NCI-H1694 (cell line): Measurements from ENCODE around the gene ARHGEF12.

ENCODE experiments used
- DNase-seq: peaks from one replicate; lab custom pipeline; 2025; lab: John Stamatoyannopoulos, UW

The ARHGEF12 gene

GRCh38 chr11:120430146-120430545 lies 93.9 kb downstream of the ARHGEF12 start:
- DNase-seq = no peak

DNA sequence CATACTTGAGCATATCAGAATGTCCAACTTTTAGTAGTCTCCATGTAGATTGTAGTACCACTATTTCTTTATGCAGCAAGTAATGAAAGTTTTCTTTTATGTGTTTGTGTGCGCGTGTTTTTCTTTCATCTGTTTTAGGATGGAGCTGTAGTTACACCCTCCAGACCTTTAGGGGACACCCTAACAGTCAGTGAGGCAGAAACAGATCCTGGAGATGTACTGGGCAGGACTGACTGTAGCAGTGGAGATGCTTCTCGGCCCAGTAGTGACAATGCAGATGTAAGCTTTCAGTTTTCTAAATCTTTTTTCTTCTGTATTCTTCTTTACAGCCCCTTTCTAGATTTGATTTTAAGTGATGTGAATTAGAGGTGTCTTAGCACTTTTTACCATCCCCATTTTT lies 95.4 kb downstream of the ARHGEF12 start:
- DNase-seq = no peak

DNA sequence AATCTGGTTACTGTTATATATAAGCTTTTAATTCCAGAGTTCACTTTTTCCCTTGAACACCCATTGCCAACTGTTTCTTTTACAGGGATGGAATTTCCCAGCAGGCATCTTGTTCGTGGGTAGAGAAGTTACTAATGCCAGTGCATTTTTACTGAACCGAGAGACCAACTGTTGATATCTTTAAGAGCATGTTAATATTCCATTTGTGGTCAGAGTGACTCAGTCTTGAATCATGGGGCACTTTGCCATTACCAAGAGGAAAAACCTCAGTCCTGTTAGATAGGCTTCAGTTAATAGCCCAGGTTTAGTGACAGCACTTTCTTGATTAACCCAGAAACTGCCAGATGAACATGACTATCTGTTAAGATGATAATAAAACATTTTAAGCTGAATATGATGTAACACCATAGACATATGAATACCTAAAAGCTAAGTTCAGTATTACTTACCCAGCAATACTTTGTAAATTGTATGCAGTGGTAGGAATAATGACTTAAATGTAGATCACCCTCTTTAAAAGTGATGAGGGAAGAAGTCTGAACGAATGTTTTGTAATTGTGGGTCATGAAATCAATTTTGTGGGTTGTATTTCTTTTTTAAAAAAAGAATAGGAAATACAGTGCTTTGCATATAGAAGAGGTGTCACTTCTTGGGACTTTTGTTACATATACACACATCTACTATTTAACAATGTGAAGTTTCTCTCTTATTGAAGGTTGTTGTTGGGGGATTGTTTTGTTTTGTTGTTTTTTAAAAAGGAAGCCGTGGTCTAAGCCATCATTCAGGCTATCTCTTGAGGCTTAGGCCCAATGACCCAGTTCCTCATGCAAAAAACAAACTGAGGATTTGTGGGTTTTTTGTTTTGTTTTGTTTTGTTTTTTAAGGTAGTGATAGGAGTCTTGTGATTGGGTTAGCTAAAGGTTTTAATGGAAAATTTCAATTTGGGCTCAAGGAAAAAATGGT lies 96.1 kb downstream of the ARHGEF12 start:
- DNase-seq = no peak

DNA sequence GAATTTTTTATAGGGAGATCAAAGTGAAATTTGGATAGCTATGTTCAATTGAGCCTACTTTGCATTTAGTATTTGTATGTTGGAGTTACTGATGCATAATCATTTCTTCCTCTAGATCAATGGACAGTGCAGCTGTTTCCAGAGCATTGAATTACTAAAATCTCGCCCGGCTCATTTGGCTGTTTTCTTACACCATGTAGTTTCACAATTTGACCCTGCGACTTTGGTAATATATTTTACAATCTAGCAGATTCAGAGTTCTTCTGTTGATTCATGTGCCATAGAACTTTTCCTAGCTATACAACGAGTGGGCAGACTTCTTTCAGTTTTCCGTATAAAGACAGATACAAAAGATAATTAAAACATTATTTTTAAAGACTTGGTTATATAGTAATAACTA lies 105.4 kb downstream of the ARHGEF12 start:
- DNase-seq = no peak

DNA sequence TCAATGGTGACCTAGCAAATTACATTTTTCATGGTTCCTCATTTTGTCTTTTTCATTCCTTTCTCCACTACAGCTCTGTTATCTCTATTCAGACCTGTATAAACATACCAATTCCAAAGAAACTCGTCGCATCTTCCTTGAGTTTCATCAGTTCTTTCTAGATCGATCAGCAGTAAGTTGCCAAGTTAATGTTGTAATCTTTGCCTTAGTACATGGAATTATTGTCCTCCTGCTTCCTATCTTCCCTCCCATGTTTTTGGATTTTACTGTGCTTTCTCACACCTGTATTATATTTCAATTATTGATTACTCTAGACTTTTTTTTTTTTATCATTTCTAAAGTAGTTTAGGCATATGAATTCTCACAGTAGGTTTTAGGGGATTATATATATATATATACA lies 105.8 kb downstream of the ARHGEF12 start:
- no peak for DNase-seq

DNA sequence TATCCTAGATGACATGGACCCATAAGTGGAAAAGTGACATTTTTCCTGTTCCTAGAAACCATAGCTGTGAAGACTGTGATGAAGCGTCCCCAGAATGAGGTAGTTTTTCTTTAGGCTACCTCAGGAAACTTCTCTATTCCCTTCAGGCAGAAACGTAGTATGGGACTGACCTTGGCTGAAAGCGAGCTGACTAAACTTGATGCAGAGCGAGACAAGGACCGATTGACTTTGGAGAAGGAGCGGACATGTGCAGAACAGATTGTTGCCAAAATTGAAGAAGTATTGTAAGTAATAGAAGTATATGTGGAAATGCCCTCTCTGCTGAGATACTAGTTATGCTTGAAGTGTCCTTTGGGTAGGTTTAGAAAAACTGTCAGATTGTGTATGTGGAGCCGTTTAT lies 110.6 kb downstream of the ARHGEF12 start:
- DNase-seq = no peak

- DNase-seq = no peak
Measured at GRCh38 chr11:120448240-120448639, 112.0 kb downstream of the ARHGEF12 start.

DNA sequence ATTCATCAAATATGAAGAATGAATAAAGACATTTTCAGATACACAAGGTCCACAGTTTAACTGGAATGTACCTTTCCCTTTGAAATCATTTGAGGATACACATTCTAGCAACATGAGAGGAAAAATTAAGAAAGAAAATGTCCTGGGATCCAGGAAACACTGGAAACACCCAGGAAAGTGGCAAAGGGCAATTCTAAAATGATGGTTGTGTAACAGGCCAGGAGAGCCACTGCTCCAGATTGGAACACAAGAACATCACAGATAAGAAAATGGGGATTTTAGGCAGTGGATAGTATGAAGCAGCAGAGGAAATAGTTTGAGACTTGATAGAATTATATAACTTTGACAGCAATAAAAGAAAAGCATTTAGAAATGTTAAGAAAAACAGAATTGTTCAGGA lies 119.3 kb downstream of the ARHGEF12 start:
- no peak for DNase-seq

- no peak for DNase-seq
Measured at GRCh38 chr11:120457996-120458395, 121.8 kb downstream of the ARHGEF12 start.

- no peak for DNase-seq
Measured at GRCh38 chr11:120462825-120463224, 126.6 kb downstream of the ARHGEF12 start.

DNA sequence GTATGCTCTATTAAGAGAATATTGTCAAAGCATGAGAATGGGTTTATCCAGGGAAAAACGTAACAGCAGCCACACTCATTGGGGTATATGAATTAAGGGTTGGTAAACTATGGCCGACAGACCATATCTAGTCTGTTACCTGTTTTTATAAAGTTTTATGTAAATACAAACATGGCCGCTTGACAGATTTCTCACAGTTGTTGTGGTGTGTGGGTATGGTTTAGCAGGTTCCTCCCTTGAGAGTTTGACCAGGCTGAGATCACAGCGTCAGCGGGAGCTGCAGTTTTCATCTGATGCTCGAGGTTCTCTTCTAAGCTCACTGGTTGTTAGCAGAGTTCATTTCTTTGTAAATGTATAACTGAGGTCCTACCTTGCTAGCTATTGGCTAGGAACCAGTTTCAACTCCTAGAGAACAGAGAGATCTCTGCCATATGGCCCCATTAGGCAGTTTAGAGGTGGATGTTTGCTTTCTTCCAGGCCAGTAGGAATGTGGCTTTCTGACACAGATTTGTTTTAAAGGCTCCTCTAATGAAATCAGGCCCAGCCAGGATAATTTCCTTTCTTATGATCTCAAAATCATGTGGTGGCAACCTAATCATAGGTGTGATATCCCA lies 129.8 kb downstream of the ARHGEF12 start:
- no peak for DNase-seq

GRCh38 chr11:120467627-120468026 lies 131.4 kb downstream of the ARHGEF12 start:
- no peak for DNase-seq

DNA sequence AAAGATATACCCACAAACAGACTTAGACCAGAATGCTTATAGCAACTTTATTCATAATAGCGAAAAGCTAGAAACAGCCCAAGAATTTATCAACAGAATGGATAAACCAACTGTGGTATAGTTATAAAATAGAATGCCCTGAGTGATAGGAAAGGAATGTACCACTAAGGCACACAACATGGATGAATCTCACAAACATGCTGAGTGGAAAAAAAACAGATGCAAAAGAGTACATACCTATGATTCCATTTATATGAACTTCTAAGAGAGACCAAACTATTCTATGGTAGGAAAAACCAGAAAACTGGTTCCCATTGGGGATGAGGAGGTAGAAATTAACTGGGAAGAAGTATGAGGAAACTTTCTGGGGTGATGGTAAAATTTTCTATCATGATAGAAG lies 134.9 kb downstream of the ARHGEF12 start:
- no peak for DNase-seq

DNA sequence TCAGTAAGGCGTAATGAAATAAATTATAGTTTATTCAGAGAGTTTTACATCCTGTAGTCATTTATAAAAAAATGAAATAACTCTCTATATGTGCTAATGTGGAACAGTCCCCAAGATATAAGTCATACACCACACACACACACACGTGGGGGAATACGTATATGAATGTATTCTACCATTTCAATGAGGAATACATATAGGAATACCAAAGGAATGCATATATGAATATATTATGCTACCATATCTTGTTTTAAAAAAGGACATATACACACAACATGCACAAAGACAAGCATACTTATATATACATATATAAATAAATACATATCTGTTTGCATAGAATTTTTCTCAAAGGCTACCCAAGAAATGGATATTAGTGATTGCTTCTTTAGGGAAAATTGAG lies 135.8 kb downstream of the ARHGEF12 start:
- DNase-seq = no peak

GRCh38 chr11:120473503-120473902 lies 137.3 kb downstream of the ARHGEF12 start:
- no peak for DNase-seq

DNA sequence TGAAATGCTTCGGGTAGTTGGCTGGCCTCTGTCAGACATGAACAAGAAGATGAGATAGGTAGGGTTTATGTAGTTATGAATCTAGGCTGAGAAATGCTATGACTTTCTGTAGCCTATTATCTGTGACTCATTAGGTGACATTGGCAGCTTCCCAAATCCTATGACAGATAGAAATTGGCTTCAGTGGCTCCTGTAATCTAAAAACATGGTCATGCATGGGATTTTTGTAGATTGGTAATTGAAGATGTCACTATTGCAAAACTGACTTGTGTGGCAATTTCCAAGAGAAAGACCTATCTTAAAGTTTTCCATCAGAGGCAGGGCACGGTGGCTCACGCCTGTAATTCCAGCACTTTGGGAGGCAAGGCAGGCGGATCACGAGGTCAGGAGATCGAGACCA lies 145.9 kb downstream of the ARHGEF12 start:
- DNase-seq = no peak

DNA sequence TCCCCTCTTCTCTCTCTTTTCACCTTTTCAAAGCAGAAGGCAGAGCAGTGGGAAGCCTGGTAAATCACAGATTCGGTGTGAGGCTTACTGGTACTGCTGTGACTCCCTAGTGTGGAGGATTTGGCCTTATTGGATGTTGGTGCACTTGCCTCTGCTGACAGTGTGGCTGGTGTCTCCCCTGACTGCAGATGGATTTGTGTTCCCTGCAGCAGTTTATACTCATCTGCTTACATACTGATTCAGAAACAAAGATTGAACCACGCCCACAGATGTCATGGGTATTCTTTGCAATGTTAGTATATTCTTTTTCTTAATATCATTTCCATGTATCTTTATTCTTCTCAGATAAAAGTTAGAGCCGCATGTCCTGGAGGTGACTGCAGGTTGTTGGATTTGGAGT lies 148.5 kb downstream of the ARHGEF12 start:
- DNase-seq = no peak

DNA sequence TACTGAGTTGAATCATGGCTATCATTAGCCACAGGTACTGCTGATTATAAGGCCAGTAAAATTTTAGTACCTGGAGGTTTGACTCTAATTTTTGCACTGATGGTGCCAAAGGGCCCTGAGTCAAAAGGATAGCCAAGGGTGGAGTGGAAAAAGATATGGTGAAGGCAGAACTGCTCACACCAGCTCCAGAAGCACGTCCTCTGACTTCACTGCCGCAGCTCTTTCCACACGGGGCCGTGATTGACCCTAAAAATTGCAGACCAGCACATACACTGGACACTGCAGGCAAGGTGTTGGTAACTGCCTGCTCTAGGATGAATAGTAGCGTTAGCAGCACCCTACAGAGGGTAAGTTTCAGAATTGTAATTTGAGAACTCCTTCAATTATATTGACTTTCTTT lies 149.9 kb downstream of the ARHGEF12 start:
- no peak for DNase-seq

GRCh38 chr11:120489799-120490198 lies 153.6 kb downstream of the ARHGEF12 start:
- DNase-seq = no peak

- DNase-seq = no peak
Measured at GRCh38 chr11:120492486-120492885, 156.3 kb downstream of the ARHGEF12 start.

GRCh38 chr11:120494595-120494994 lies 158.4 kb downstream of the ARHGEF12 start:
- DNase-seq = no peak

GRCh38 chr11:120499088-120499487 lies 162.9 kb downstream of the ARHGEF12 start:
- no peak for DNase-seq

- no peak for DNase-seq
Measured at GRCh38 chr11:120499859-120500258, 163.6 kb downstream of the ARHGEF12 start.
